HepG2 (cell line): ENCODE results near the gene NUDT9. TPM values are rescaled to one million over a fixed set of nuclear protein-coding genes. Genes with fewer than 3 reads are reported as not detected.
"Not testable (repeated sequence)": the region's sequence is repeated elsewhere in the genome, so short reads cannot be mapped to it uniquely, and the experiment has no call there.

Experiments used
- ATAC-seq: fragments of 200-7000 bp; cut with Tn5 transposase; 3 replicates; pipeline ENCODE4 v1.9.1; 2020; ENCODE audit warnings: mild to moderate bottlenecking, moderate library complexity
- BruUV-seq: library from RNA; stranded (reverse); fragments of 400-500 nt; replicated peaks from 2 replicates; lab custom pipeline; 2021; lab: Mats Ljungman, UMichigan
- CTCF ChIA-PET: fragments of 300-600 bp; formaldehyde crosslinking; extraction: SDS; loops from one replicate; lab custom pipeline; 2021; ENCODE audit warnings: low total read pairs, inconsistent platforms, low intra/inter-chr PET ratio; lab: Yijun Ruan, JAX
- POLR2A ChIA-PET: fragments of 350-600 bp; sonication (Branson Sonifier 250); formaldehyde crosslinking; loops from one replicate; lab custom pipeline; 2020; ENCODE audit warnings: antibody characterized with exemption, inconsistent platforms; lab: Yijun Ruan, JAX
- DNase-seq: peaks from one replicate; pipeline ENCODE4 v3.0.0-alpha.2; 2015; ENCODE audit warnings: low spot score
- FAIRE-seq: peaks from 3 replicates; lab custom pipeline; 2011; peaks lifted over from hg19 to GRCh38; lab: Jason Lieb, UNC
- H2AFZ ChIP-seq: one replicate; pipeline ENCODE4 v1.6.1; 2011; ENCODE audit warnings: low read length, inconsistent platforms
- H3K27ac ChIP-seq: fragments of 300-600 bp; 3 replicates; pipeline ENCODE4 v1.8.0; 2011; ENCODE audit warnings: mixed run types, mild to moderate bottlenecking, mixed read lengths, low read length, inconsistent platforms; ENCODE audit not compliant: insufficient read depth; ENCODE audit errors: extremely low read length
- H3K27me3 ChIP-seq, 2 experiments: fragments of 200-600 bp in 1 of 2; 2 replicates in 1 of 2; 3 replicates in 1 of 2; pipeline versions ENCODE4 v1.6.0 to v1.8.0; 2011; ENCODE audit warnings: low read length in 2 of 2, mild to moderate bottlenecking in 2 of 2, moderate library complexity in 2 of 2, inconsistent platforms in 1 of 2; ENCODE audit not compliant: insufficient read depth in 2 of 2, control insufficient read depth in 1 of 2
- H3K36me3 ChIP-seq, 2 experiments: fragments of 200-600 bp in 1 of 2; replicated peaks in 1 of 2; 2 replicates in 1 of 2; 3 replicates in 1 of 2; pipeline versions ENCODE4 v1.5.1 to v1.8.0; 2011; ENCODE audit warnings: low read length in 2 of 2, inconsistent platforms in 1 of 2; ENCODE audit not compliant: insufficient read depth in 2 of 2, control insufficient read depth in 1 of 2
- H3K4me1 ChIP-seq: 2 replicates; pipeline ENCODE4 v1.5.1; 2012; ENCODE audit warnings: low read length, inconsistent platforms; ENCODE audit not compliant: insufficient read depth
- H3K4me2 ChIP-seq: 2 replicates; pipeline ENCODE4 v1.6.0; 2011; ENCODE audit warnings: low read depth, low read length, inconsistent platforms
- H3K4me3 ChIP-seq, 3 experiments: fragments of 200-600 bp in 1 of 3; sonication (generic), shearing (Covaris generic) in 1 of 3; replicated peaks in 1 of 3; 2 replicates each; pipeline ENCODE4 v1.5.1; 2011 to 2016; ENCODE audit warnings: low read length in 3 of 3, inconsistent platforms in 2 of 3, low read depth in 2 of 3, mild to moderate bottlenecking in 2 of 3, control low read depth in 1 of 3, mixed read lengths in 1 of 3; ENCODE audit not compliant: insufficient read depth in 1 of 3
- H3K79me2 ChIP-seq: one replicate; pipeline ENCODE4 v1.6.1; 2011; ENCODE audit warnings: low read length, inconsistent platforms; ENCODE audit not compliant: insufficient read depth
- H3K9ac ChIP-seq: 2 replicates; pipeline ENCODE4 v1.6.0; 2011; ENCODE audit warnings: mild to moderate bottlenecking, low read depth, low read length, inconsistent platforms; ENCODE audit not compliant: insufficient read depth
- H3K9me3 ChIP-seq: 2 replicates; pipeline ENCODE4 v1.5.1; 2012; ENCODE audit warnings: mild to moderate bottlenecking, low read length
- H4K20me1 ChIP-seq: 2 replicates; pipeline ENCODE4 v1.6.0; 2011; ENCODE audit warnings: inconsistent platforms, mild to moderate bottlenecking, low read length, moderate library complexity; ENCODE audit not compliant: insufficient read depth
- CBFB ChIP-seq: sonication (generic); formaldehyde crosslinking; IDR thresholded peaks from 2 replicates; pipeline ENCODE4 v1.4.0; 2020; ENCODE audit warnings: missing genetic modification reagents
- GABPA ChIP-seq, 2 experiments: IDR thresholded peaks; 2 replicates each; pipeline ENCODE4 v1.6.1; 2011 to 2016; ENCODE audit warnings: low read depth in 2 of 2, low read length in 1 of 2, missing biosample characterization in 1 of 2, missing genetic modification characterization in 1 of 2
- KMT2A ChIP-seq: sonication (generic); formaldehyde crosslinking; IDR thresholded peaks from 2 replicates; pipeline ENCODE4 v1.4.0; 2020; ENCODE audit warnings: missing genetic modification reagents
- ZNF615 ChIP-seq: sonication (generic); formaldehyde crosslinking; IDR thresholded peaks from 2 replicates; pipeline ENCODE4 v1.5.0; 2020; ENCODE audit warnings: mild to moderate bottlenecking, missing genetic modification reagents, borderline replicate concordance
- ZNF879 ChIP-seq: sonication (generic); formaldehyde crosslinking; IDR thresholded peaks from 2 replicates; pipeline ENCODE4 v1.8.1; 2023; ENCODE audit warnings: missing genetic modification reagents
- WGBS: methylation state at CpG from one replicate; pipeline ENCODE4 v1.1.6; 2017; ENCODE audit warnings: low lambda C conversion rate; 5-methylcytosine and 5-hydroxymethylcytosine counted together
- in situ Hi-C: cut with HindIII; loops from 2 replicates; pipeline ENCODE4 v1.10.0; 2017; ENCODE audit warnings: low pct_unique_long_range_greater_than_20kb; ENCODE audit not compliant: extremely low pct_ligation_motif_present
- intact Hi-C: fragments of 100-400 bp; cut with micrococcal nuclease; formaldehyde crosslinking; loops from one replicate; pipeline ENCODE4 v1.10.0; 2022; ENCODE audit not compliant: unreplicated experiment
- polyA plus RNA-seq, 8 experiments: library from polyadenylated mRNA; depleted of rRNA in 3 of 8; stranded (reverse) in 7 of 8; unstranded in 1 of 8; fragments of >200 nt; fragmentation: Illumina TruSeq in 4 of 8; extraction: Trizol in 4 of 8; gene quantifications; 2 replicates each; pipeline versions ENCODE4 v1.2.1 to v1.2.3, GENCODE V29; 2011 to 2016; ENCODE audit warnings: low read depth in 4 of 8, missing spikeins in 1 of 8, mixed read lengths in 1 of 8; ENCODE audit not compliant: insufficient read depth in 1 of 8
- total RNA-seq, 5 experiments: library from RNA; depleted of rRNA; stranded (reverse); fragments of >200 nt; fragmentation: Illumina TruSeq; extraction: Trizol; gene quantifications; 2 replicates each; pipeline ENCODE4 v1.2.3, GENCODE V29; 2016; ENCODE audit warnings: low read depth in 1 of 5
- TF ChIP-seq, protein P1 (sequence below): sonication (generic); formaldehyde crosslinking; IDR thresholded peaks from 2 replicates; pipeline ENCODE4 v1.8.0; 2022; ENCODE audit warnings: missing genetic modification reagents, mild to moderate bottlenecking, moderate library complexity, borderline replicate concordance
- TF ChIP-seq, protein P2 (sequence below): sonication (generic); formaldehyde crosslinking; IDR thresholded peaks from 2 replicates; pipeline ENCODE4 v1.5.0; 2020; ENCODE audit warnings: mild to moderate bottlenecking, missing genetic modification reagents, borderline replicate concordance
- TF ChIP-seq, protein P3 (sequence below), 2 experiments: fragments of 450-650 bp in 1 of 2; sonication (generic) in 1 of 2; formaldehyde crosslinking; IDR thresholded peaks; 2 replicates each; pipeline versions ENCODE4 v1.5.0 to v1.8.0; 2020 to 2022; ENCODE audit warnings: mild to moderate bottlenecking in 1 of 2, missing genetic modification reagents in 1 of 2

The NUDT9 gene
- total and polyA plus RNA-seq, 2 of the 13 experiments (the other 11 are each of a cell fraction or from before 2014, with no cell fraction given): 10.4 to 12.3 TPM

DNA sequence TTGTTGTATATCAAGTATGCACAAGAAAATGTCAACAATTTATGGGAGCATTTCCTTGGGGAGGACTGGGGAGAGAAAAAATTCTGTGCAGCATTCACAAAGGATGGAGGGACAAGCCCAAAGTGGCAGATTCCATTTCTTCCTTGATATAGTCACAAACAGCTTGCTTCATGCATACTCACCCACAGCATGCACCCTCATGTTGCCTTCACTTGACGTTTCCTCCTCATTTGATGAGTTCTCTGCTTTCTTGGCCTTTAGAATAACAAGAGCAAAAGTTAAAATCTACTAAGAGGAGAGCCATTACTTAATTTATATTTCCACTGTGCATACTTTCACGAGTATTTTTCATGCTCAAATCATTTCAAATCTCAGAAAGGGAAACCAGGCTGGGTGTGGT lies 69.1 kb downstream of the NUDT9 start (continued):
- TF ChIP-seq ZNF879 (no peak), ZNF615 (no peak), KMT2A (CRISPR knock-in tag) (no peak), CBFB (CRISPR knock-in tag) (no peak), GABPA (IDR thresholded peaks at IDR 0.05; ENCODE audit: low read depth, low read length) (no peak), GABPA (CRISPR knock-in tag; IDR thresholded peaks at IDR 0.05; ENCODE audit: low read depth) (no peak)
- TF ChIP-seq, protein P1, sequence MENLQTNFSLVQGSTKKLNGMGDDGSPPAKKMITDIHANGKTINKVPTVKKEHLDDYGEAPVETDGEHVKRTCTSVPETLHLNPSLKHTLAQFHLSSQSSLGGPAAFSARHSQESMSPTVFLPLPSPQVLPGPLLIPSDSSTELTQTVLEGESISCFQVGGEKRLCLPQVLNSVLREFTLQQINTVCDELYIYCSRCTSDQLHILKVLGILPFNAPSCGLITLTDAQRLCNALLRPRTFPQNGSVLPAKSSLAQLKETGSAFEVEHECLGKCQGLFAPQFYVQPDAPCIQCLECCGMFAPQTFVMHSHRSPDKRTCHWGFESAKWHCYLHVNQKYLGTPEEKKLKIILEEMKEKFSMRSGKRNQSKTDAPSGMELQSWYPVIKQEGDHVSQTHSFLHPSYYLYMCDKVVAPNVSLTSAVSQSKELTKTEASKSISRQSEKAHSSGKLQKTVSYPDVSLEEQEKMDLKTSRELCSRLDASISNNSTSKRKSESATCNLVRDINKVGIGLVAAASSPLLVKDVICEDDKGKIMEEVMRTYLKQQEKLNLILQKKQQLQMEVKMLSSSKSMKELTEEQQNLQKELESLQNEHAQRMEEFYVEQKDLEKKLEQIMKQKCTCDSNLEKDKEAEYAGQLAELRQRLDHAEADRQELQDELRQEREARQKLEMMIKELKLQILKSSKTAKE: no peak
- TF ChIP-seq, protein P2, sequence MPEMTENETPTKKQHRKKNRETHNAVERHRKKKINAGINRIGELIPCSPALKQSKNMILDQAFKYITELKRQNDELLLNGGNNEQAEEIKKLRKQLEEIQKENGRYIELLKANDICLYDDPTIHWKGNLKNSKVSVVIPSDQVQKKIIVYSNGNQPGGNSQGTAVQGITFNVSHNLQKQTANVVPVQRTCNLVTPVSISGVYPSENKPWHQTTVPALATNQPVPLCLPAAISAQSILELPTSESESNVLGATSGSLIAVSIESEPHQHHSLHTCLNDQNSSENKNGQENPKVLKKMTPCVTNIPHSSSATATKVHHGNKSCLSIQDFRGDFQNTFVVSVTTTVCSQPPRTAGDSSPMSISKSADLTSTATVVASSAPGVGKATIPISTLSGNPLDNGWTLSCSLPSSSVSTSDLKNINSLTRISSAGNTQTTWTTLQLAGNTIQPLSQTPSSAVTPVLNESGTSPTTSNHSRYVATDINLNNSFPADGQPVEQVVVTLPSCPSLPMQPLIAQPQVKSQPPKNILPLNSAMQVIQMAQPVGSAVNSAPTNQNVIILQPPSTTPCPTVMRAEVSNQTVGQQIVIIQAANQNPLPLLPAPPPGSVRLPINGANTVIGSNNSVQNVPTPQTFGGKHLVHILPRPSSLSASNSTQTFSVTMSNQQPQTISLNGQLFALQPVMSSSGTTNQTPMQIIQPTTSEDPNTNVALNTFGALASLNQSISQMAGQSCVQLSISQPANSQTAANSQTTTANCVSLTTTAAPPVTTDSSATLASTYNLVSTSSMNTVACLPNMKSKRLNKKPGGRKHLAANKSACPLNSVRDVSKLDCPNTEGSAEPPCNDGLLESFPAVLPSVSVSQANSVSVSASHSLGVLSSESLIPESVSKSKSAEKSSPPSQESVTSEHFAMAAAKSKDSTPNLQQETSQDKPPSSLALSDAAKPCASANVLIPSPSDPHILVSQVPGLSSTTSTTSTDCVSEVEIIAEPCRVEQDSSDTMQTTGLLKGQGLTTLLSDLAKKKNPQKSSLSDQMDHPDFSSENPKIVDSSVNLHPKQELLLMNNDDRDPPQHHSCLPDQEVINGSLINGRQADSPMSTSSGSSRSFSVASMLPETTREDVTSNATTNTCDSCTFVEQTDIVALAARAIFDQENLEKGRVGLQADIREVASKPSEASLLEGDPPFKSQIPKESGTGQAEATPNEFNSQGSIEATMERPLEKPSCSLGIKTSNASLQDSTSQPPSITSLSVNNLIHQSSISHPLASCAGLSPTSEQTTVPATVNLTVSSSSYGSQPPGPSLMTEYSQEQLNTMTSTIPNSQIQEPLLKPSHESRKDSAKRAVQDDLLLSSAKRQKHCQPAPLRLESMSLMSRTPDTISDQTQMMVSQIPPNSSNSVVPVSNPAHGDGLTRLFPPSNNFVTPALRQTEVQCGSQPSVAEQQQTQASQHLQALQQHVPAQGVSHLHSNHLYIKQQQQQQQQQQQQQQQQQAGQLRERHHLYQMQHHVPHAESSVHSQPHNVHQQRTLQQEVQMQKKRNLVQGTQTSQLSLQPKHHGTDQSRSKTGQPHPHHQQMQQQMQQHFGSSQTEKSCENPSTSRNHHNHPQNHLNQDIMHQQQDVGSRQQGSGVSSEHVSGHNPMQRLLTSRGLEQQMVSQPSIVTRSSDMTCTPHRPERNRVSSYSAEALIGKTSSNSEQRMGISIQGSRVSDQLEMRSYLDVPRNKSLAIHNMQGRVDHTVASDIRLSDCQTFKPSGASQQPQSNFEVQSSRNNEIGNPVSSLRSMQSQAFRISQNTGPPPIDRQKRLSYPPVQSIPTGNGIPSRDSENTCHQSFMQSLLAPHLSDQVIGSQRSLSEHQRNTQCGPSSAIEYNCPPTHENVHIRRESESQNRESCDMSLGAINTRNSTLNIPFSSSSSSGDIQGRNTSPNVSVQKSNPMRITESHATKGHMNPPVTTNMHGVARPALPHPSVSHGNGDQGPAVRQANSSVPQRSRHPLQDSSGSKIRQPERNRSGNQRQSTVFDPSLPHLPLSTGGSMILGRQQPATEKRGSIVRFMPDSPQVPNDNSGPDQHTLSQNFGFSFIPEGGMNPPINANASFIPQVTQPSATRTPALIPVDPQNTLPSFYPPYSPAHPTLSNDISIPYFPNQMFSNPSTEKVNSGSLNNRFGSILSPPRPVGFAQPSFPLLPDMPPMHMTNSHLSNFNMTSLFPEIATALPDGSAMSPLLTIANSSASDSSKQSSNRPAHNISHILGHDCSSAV: no peak
- TF ChIP-seq, protein P3, sequence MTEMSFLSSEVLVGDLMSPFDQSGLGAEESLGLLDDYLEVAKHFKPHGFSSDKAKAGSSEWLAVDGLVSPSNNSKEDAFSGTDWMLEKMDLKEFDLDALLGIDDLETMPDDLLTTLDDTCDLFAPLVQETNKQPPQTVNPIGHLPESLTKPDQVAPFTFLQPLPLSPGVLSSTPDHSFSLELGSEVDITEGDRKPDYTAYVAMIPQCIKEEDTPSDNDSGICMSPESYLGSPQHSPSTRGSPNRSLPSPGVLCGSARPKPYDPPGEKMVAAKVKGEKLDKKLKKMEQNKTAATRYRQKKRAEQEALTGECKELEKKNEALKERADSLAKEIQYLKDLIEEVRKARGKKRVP (CRISPR knock-in tag; IDR thresholded peaks at IDR 0.05): no peak

DNA sequence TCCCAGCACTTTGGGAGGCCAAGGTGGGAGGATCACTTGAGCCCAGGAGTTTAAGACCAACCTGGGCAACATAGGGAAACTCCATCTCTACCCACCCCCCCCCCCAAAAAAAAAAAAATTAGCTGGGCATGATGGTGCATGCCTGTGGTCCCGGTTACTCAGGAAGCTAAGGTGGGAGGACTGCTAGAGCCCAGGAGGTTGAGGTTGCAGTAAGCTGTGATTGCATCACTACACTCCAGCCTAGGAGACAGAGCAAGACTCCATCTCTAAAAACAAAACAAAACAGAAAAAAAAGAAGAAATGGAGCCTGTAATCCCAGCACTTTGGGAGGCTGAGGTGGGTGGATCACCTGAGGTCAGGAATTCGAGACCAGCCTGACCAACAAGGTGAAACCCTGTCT lies 69.5 kb downstream of the NUDT9 start:
- H3K4me2 ChIP-seq, H3K9me3 ChIP-seq, BruUV-seq, CTCF ChIA-PET, FAIRE-seq, H3K4me3 ChIP-seq, H3K36me3 ChIP-seq, DNase-seq, intact Hi-C loops, H2AFZ ChIP-seq, H3K79me2 ChIP-seq, H3K27ac ChIP-seq, H3K9ac ChIP-seq, ATAC-seq, POLR2A ChIA-PET, in situ Hi-C loops, H4K20me1 ChIP-seq, H3K27me3 ChIP-seq: not testable (repeated sequence)
- peaks cover 27% of the 10 kb centered on the region for H3K4me1 ChIP-seq
- 84% methylated on average over 2 of the region's 2 CpGs for WGBS
